ENCODE results near the gene NBEA.

DNA sequence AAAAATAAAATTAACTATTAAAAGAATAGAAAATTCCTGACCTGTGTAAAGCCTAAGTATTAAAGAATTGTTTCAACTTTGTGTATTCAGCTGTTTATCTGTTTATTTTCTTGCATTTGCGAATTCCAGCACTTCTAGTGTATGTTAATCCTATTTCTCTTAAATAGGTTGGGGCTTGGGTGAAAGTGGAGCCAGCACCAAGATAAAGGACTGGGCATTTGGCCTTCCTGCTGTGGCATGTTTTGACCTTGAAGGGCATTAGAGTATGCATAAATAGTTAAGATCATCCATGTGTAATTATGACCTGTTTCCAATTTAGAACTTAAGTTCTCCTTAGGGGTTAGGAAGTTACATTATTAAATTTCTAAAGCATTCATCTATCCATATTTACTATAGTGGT, 151.3 kb downstream of the NBEA start:
- TF ChIP-seq, protein P1, sequence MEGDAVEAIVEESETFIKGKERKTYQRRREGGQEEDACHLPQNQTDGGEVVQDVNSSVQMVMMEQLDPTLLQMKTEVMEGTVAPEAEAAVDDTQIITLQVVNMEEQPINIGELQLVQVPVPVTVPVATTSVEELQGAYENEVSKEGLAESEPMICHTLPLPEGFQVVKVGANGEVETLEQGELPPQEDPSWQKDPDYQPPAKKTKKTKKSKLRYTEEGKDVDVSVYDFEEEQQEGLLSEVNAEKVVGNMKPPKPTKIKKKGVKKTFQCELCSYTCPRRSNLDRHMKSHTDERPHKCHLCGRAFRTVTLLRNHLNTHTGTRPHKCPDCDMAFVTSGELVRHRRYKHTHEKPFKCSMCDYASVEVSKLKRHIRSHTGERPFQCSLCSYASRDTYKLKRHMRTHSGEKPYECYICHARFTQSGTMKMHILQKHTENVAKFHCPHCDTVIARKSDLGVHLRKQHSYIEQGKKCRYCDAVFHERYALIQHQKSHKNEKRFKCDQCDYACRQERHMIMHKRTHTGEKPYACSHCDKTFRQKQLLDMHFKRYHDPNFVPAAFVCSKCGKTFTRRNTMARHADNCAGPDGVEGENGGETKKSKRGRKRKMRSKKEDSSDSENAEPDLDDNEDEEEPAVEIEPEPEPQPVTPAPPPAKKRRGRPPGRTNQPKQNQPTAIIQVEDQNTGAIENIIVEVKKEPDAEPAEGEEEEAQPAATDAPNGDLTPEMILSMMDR (IDR thresholded peaks at IDR 0.05; ENCODE audit: poor library complexity) = no peak
- TF ChIP-seq EZH2phosphoT487 (IDR thresholded peaks at IDR 0.05; ENCODE audit: low read depth, severe bottlenecking, unreplicated experiment) = no peak

Measured in hepatocyte (in vitro differentiated cells).